GM23338 (cell line): ENCODE data around the gene SHC4. TPM values are rescaled to one million over a fixed set of nuclear protein-coding genes. Genes with fewer than 3 reads are reported as not detected.
A peak's percentile ranks its signal among the peaks of the same experiment; 100 is the strongest.

Source experiments
- ATAC-seq: fragments of 200-7000 bp; cut with Tn5 transposase; 3 replicates; pipeline ENCODE4 v1.9.1; 2020
- DNase-seq: peaks from one replicate; pipeline ENCODE4 v3.0.0-alpha.2; 2015; ENCODE audit warnings: low spot score
- H2AFZ ChIP-seq: fragments of 200-600 bp; sonication (generic); 2 replicates; pipeline ENCODE4 v1.8.0; 2016; ENCODE audit warnings: antibody characterized with exemption, mild to moderate bottlenecking, moderate library complexity
- H3F3A ChIP-seq: fragments of 200-600 bp; sonication (generic); replicated peaks from 2 replicates; pipeline ENCODE4 v1.8.0; 2017; ENCODE audit warnings: antibody characterized with exemption, mixed run types, low read depth
- H3K27ac ChIP-seq: fragments of 200-600 bp; sonication (generic); 2 replicates; pipeline ENCODE4 v1.6.1; 2016; ENCODE audit warnings: low read depth
- H3K27me3 ChIP-seq: fragments of 200-600 bp; sonication (generic); 2 replicates; pipeline ENCODE4 v1.8.0; 2016; ENCODE audit warnings: mild to moderate bottlenecking, mixed run types, moderate library complexity; ENCODE audit not compliant: insufficient read depth
- H3K36me3 ChIP-seq: fragments of 200-600 bp; sonication (generic); 2 replicates; pipeline ENCODE4 v1.8.0; 2016; ENCODE audit warnings: mild to moderate bottlenecking; ENCODE audit not compliant: insufficient read depth
- H3K4me1 ChIP-seq: fragments of 200-600 bp; sonication (generic); 2 replicates; pipeline ENCODE4 v1.8.0; 2016; ENCODE audit warnings: mild to moderate bottlenecking, moderate library complexity; ENCODE audit not compliant: insufficient read depth
- H3K4me2 ChIP-seq: fragments of 200-600 bp; sonication (generic); 2 replicates; pipeline ENCODE4 v1.7.1; 2017; ENCODE audit warnings: mixed run types
- H3K4me3 ChIP-seq: fragments of 200-600 bp; sonication (generic); 2 replicates; pipeline ENCODE4 v1.6.1; 2016; ENCODE audit warnings: mixed run types
- H3K79me2 ChIP-seq: fragments of 200-600 bp; sonication (generic); replicated peaks from 2 replicates; pipeline ENCODE4 v1.8.0; 2017; ENCODE audit warnings: mild to moderate bottlenecking; ENCODE audit not compliant: insufficient read depth
- H3K9me2 ChIP-seq: fragments of 200-600 bp; sonication (generic); 2 replicates; pipeline ENCODE4 v1.8.0; 2017; ENCODE audit not compliant: insufficient read depth
- H4K20me1 ChIP-seq: fragments of 200-600 bp; sonication (generic); replicated peaks from 2 replicates; pipeline ENCODE4 v1.8.0; 2017; ENCODE audit warnings: mild to moderate bottlenecking; ENCODE audit not compliant: insufficient read depth
- H3K27ac Mint-ChIP-seq: 2 replicates; pipeline ENCODE4 v1.8.0; 2020; ENCODE audit warnings: inconsistent platforms, mild to moderate bottlenecking, moderate library complexity, mixed read lengths
- H3K27me3 Mint-ChIP-seq: 3 replicates; pipeline ENCODE4 v1.8.0; 2022; ENCODE audit warnings: low read depth, mild to moderate bottlenecking, moderate library complexity, mixed read lengths, inconsistent platforms; ENCODE audit not compliant: insufficient read depth, poor library complexity
- H3K36me3 Mint-ChIP-seq: 3 replicates; pipeline ENCODE4 v1.8.0; 2021; ENCODE audit warnings: low read depth, mild to moderate bottlenecking, inconsistent platforms, moderate library complexity, mixed read lengths
- H3K4me1 Mint-ChIP-seq: 3 replicates; pipeline ENCODE4 v1.8.0; 2020; ENCODE audit warnings: mild to moderate bottlenecking, inconsistent platforms, mixed read lengths
- H3K4me3 Mint-ChIP-seq: 3 replicates; pipeline ENCODE4 v1.8.0; 2021; ENCODE audit warnings: moderate library complexity, mild to moderate bottlenecking, inconsistent platforms, mixed read lengths
- H3K9me3 Mint-ChIP-seq: 3 replicates; pipeline ENCODE4 v1.8.0; 2020; ENCODE audit warnings: moderate library complexity, mild to moderate bottlenecking, inconsistent platforms, mixed read lengths
- CREB1 ChIP-seq: fragments of 250-450 bp; sonication (Bioruptor Pico); IDR thresholded peaks from 2 replicates; pipeline ENCODE4 v1.5.0; 2020; ENCODE audit warnings: low read depth, mild to moderate bottlenecking, moderate library complexity
- EZH2 ChIP-seq: fragments of 200-600 bp; sonication (generic); IDR thresholded peaks from one replicate; pipeline ENCODE4 v1.8.0; 2017; ENCODE audit warnings: antibody characterized with exemption, mild to moderate bottlenecking, low read depth; ENCODE audit not compliant: unreplicated experiment
- EZH2phosphoT487 ChIP-seq: fragments of 200-600 bp; sonication (generic); IDR thresholded peaks from one replicate; pipeline ENCODE4 v1.8.1; 2018; ENCODE audit warnings: antibody characterized with exemption; ENCODE audit not compliant: unreplicated experiment
- JUNB ChIP-seq: IDR thresholded peaks from one replicate; pipeline ENCODE4 v1.6.1; 2016; ENCODE audit warnings: antibody characterized with exemption; ENCODE audit not compliant: unreplicated experiment
- NANOG ChIP-seq: IDR thresholded peaks from 2 replicates; pipeline ENCODE4 v1.6.1; 2016; ENCODE audit warnings: antibody characterized with exemption, borderline replicate concordance
- STAT1 ChIP-seq: IDR thresholded peaks from one replicate; pipeline ENCODE4 v1.6.1; 2016; ENCODE audit warnings: antibody characterized with exemption; ENCODE audit not compliant: unreplicated experiment
- ZNF331 ChIP-seq: fragments of 250-450 bp; sonication (Bioruptor Pico); IDR thresholded peaks from 2 replicates; pipeline ENCODE4 v1.5.0; 2020; ENCODE audit warnings: low read depth, mild to moderate bottlenecking, moderate library complexity
- polyA plus RNA-seq: library from polyadenylated mRNA; unstranded; fragments of >200 nt; fragmentation: Nextera tagmentation; extraction: Ambion mirVana; gene quantifications from 2 replicates; pipeline ENCODE4 v1.2.1, GENCODE V29; 2016
- total RNA-seq: library from RNA; depleted of rRNA; stranded (reverse); fragments of >200 nt; shearing (Covaris generic); gene quantifications from 2 replicates; pipeline ENCODE4 v1.2.3, GENCODE V29; 2014
- TF ChIP-seq, protein P1 (sequence below): fragments of 250-450 bp; sonication (Bioruptor Pico); IDR thresholded peaks from 2 replicates; pipeline ENCODE4 v1.5.0; 2020; ENCODE audit warnings: mild to moderate bottlenecking, moderate library complexity

SHC4 gene
- total and polyA plus RNA-seq, 2 experiments from 2014 or later: 0.21 to 0.32 TPM

DNA sequence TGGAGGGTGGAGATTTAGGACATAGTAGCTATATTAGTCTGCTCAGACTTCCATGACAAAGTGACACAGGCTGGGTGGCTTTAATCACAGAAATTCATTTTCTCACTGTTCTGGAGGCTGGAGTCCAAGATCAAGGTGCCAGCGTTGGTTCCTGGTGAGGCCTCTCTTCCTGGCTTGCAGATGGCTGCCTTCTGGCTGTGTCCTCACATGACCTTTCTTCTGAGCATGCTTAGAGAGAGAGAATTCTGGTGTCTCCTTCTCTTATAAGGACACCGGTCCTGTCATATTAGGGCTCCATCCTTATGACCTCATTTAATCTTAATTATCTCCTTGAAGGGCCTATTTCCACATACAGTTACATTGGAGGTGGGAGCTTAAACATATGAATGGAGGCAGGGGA, 14.9 kb upstream of the SHC4 start (continued):
- TF ChIP-seq, protein P1, sequence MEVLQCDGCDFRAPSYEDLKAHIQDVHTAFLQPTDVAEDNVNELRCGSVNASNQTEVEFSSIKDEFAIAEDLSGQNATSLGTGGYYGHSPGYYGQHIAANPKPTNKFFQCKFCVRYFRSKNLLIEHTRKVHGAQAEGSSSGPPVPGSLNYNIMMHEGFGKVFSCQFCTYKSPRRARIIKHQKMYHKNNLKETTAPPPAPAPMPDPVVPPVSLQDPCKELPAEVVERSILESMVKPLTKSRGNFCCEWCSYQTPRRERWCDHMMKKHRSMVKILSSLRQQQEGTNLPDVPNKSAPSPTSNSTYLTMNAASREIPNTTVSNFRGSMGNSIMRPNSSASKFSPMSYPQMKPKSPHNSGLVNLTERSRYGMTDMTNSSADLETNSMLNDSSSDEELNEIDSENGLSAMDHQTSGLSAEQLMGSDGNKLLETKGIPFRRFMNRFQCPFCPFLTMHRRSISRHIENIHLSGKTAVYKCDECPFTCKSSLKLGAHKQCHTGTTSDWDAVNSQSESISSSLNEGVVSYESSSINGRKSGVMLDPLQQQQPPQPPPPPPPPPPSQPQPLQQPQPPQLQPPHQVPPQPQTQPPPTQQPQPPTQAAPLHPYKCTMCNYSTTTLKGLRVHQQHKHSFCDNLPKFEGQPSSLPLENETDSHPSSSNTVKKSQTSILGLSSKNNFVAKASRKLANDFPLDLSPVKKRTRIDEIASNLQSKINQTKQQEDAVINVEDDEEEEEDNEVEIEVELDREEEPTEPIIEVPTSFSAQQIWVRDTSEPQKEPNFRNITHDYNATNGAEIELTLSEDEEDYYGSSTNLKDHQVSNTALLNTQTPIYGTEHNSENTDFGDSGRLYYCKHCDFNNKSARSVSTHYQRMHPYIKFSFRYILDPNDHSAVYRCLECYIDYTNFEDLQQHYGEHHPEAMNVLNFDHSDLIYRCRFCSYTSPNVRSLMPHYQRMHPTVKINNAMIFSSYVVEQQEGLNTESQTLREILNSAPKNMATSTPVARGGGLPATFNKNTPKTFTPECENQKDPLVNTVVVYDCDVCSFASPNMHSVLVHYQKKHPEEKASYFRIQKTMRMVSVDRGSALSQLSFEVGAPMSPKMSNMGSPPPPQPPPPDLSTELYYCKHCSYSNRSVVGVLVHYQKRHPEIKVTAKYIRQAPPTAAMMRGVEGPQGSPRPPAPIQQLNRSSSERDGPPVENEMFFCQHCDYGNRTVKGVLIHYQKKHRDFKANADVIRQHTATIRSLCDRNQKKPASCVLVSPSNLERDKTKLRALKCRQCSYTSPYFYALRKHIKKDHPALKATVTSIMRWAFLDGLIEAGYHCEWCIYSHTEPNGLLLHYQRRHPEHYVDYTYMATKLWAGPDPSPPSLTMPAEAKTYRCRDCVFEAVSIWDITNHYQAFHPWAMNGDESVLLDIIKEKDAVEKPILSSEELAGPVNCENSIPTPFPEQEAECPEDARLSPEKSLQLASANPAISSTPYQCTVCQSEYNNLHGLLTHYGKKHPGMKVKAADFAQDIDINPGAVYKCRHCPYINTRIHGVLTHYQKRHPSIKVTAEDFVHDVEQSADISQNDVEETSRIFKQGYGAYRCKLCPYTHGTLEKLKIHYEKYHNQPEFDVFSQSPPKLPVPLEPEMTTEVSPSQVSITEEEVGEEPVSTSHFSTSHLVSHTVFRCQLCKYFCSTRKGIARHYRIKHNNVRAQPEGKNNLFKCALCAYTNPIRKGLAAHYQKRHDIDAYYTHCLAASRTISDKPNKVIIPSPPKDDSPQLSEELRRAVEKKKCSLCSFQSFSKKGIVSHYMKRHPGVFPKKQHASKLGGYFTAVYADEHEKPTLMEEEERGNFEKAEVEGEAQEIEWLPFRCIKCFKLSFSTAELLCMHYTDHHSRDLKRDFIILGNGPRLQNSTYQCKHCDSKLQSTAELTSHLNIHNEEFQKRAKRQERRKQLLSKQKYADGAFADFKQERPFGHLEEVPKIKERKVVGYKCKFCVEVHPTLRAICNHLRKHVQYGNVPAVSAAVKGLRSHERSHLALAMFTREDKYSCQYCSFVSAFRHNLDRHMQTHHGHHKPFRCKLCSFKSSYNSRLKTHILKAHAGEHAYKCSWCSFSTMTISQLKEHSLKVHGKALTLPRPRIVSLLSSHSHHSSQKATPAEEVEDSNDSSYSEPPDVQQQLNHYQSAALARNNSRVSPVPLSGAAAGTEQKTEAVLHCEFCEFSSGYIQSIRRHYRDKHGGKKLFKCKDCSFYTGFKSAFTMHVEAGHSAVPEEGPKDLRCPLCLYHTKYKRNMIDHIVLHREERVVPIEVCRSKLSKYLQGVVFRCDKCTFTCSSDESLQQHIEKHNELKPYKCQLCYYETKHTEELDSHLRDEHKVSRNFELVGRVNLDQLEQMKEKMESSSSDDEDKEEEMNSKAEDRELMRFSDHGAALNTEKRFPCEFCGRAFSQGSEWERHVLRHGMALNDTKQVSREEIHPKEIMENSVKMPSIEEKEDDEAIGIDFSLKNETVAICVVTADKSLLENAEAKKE: no peak

DNA sequence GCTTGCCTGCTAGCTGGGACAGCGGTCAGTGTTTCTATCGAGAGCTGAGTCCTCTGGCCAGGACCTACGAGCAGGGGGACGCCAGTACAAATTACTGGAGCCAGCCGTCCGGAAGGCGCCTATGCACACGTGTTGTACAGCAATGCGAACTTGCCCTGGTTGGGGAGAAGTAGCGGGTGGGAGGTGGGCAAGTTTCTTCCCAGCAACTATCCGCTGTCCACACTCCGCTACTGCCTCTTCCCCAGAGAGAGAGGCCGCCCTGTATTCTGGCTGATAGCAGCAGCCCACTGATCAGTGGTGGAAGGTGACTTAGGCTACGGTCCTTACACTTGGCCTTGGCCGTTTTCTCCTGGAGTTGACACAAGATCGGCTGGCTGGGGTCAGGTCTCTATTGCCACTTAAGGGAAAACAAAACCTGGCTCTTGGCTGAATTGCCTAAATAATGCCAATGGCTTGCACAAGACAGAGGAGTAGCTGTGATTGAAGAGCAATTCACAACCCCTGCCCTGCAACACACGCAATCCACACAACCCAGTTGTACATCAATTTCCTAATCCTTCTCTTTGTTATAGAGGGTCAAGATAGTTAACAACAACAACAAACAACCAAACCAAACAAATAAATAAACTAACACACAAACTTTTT, 12.8 kb upstream of the SHC4 start:
- Histone ChIP-seq H2AFZ (peak overlapping the region; percentile 100), H3K4me3 (peak overlapping the region; percentile 68), H3K4me1 (peaks cover 13% of the 10 kb centered on the region), H3K4me2 (peak overlapping the region; percentile 92), H3F3A (peaks cover 9% of the 10 kb centered on the region; the same call in 1 of the 2 replicates), H3K27me3 (0 out of 2 replicates have a peak, but pooled peaks cover 6% of the 10 kb centered on the region), H4K20me1 (no peaks in the 10 kb centered on the region), H3K27ac (no peak overlapping the region), H3K79me2 (no peaks in the 10 kb centered on the region), H3K9me2 (no peaks in the 10 kb centered on the region; the same call in 1 of the 2 replicates), H3K36me3 (no peaks in the 10 kb centered on the region)
- Mint-ChIP-seq H3K9me3 (no peaks in the 10 kb centered on the region), H3K27me3 (peaks cover 10% of the 10 kb centered on the region), H3K36me3 (no peaks in the 10 kb centered on the region), H3K27ac (no peak overlapping the region), H3K4me3 (peak overlapping the region; percentile 63), H3K4me1 (peaks cover 17% of the 10 kb centered on the region)
- DNase-seq (no peak), ATAC-seq (peak; percentile 19)
- TF ChIP-seq, protein P1: no peak
- no peak for TF ChIP-seq NANOG
- TF ChIP-seq EZH2: no peak
- TF ChIP-seq JUNB: no peak
- TF ChIP-seq CREB1 (CRISPR knock-in tag): no peak
- no peak for TF ChIP-seq EZH2phosphoT487
- no peak for TF ChIP-seq STAT1
- TF ChIP-seq ZNF331 (CRISPR knock-in tag): no peak
